ENCODE results near the gene CROT. TPM values are rescaled to one million over a fixed set of nuclear protein-coding genes. Genes with fewer than 3 reads are reported as not detected.

The CROT gene
- total RNA-seq, 3 donors from 2014 or later = 11.7 to 34.4 (median 28.8) TPM

DNA sequence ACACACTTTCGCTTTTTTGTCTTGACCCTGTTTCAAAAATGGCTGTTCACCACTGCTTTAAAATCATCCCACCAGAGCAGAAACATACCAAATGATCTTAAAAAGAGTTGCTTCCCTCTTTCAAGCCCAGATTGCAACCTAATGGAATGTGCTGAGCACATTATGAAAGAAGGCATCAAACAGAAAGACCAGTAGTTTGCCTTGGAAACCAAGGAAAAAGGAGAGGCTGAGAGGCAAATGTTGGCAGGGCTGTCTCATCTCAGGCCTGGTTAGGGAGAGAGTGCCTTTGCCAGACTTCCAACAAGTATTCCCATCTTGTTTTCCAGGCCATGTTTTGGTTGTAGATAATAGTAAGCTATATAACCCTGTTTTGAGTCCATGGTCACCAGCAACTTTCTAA is 65.7 kb downstream of the CROT start:
- no peak for TF ChIP-seq POLR2A (IDR thresholded peaks at IDR 0.05)
- TF ChIP-seq, protein P1, sequence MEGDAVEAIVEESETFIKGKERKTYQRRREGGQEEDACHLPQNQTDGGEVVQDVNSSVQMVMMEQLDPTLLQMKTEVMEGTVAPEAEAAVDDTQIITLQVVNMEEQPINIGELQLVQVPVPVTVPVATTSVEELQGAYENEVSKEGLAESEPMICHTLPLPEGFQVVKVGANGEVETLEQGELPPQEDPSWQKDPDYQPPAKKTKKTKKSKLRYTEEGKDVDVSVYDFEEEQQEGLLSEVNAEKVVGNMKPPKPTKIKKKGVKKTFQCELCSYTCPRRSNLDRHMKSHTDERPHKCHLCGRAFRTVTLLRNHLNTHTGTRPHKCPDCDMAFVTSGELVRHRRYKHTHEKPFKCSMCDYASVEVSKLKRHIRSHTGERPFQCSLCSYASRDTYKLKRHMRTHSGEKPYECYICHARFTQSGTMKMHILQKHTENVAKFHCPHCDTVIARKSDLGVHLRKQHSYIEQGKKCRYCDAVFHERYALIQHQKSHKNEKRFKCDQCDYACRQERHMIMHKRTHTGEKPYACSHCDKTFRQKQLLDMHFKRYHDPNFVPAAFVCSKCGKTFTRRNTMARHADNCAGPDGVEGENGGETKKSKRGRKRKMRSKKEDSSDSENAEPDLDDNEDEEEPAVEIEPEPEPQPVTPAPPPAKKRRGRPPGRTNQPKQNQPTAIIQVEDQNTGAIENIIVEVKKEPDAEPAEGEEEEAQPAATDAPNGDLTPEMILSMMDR (IDR thresholded peaks at IDR 0.05) = no peak
- TF ChIP-seq POLR2AphosphoS5 (IDR thresholded peaks at IDR 0.05) = no peak
- intact Hi-C loops (cut with DNase I; ENCODE audit: low total_unique reads) = no loop called here
- no peaks in the 10 kb centered on the region for H3K27me3 ChIP-seq
- H3K36me3 ChIP-seq = no peaks in the 10 kb centered on the region
- H3K27ac ChIP-seq = no peak overlapping the region
- H3K9me3 ChIP-seq = no peaks in the 10 kb centered on the region
- no peak for DNase-seq (ENCODE audit: low spot score in 2 of 2)
- H3K4me1 ChIP-seq = no peaks in the 10 kb centered on the region
- H3K4me3 ChIP-seq = no peak overlapping the region

GRCh38 chr7:87413029-87413428 is 67.6 kb downstream of the CROT start:
- DNase-seq (ENCODE audit: low spot score in 2 of 2) = no peak
- TF ChIP-seq POLR2AphosphoS5 (IDR thresholded peaks at IDR 0.05) (no peak), POLR2A (IDR thresholded peaks at IDR 0.05) (no peak)
- TF ChIP-seq, protein P1 (IDR thresholded peaks at IDR 0.05) = no peak
- H3K36me3 ChIP-seq = no peaks in the 10 kb centered on the region
- H3K27ac ChIP-seq = no peak overlapping the region
- no peaks in the 10 kb centered on the region for H3K27me3 ChIP-seq
- no peaks in the 10 kb centered on the region for H3K4me1 ChIP-seq
- intact Hi-C loops (cut with DNase I; ENCODE audit: low total_unique reads) = no loop called here
- no peak overlapping the region for H3K4me3 ChIP-seq
- H3K9me3 ChIP-seq = no peaks in the 10 kb centered on the region

- no peaks in the 10 kb centered on the region for H3K9me3 ChIP-seq
- no peaks in the 10 kb centered on the region for H3K27me3 ChIP-seq
- intact Hi-C loops (cut with DNase I; ENCODE audit: low total_unique reads) = no loop called here
- TF ChIP-seq POLR2A (IDR thresholded peaks at IDR 0.05) (no peak), POLR2AphosphoS5 (IDR thresholded peaks at IDR 0.05) (no peak)
- TF ChIP-seq, protein P1 (IDR thresholded peaks at IDR 0.05) = no peak
- H3K36me3 ChIP-seq = no peaks in the 10 kb centered on the region
- peak overlapping the region in 1 of 2 donors; percentile 34 for H3K27ac ChIP-seq
- no peak overlapping the region for H3K4me3 ChIP-seq
- no peaks in the 10 kb centered on the region for H3K4me1 ChIP-seq
- DNase-seq (ENCODE audit: low spot score in 2 of 2) = no peak
Measured at GRCh38 chr7:87413951-87414793, 68.7 kb downstream of the CROT start.

DNA sequence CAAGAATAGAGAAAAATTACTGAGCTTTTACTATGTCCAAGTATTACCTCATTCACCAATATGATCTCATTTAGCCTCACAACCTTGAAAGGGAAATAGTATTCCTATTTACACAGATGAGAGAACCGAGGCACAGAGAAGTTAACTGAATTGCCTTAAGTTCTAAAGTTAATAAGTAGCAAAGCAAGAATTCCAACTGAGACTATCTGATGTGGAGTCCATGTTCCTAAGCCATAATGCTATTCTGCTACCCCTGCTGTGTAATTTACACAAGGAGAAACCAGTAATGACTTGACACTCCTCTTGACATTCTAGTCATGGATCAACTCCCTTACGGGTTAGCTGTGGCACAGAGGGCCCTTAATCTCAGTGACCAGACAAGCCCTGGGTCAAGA is 69.3 kb downstream of the CROT start:
- TF ChIP-seq POLR2A (IDR thresholded peaks at IDR 0.05) (no peak), POLR2AphosphoS5 (IDR thresholded peaks at IDR 0.05) (no peak)
- TF ChIP-seq, protein P1 (IDR thresholded peaks at IDR 0.05) = no peak
- intact Hi-C loops (cut with DNase I; ENCODE audit: low total_unique reads) = loop anchor here (5.0 kb wide), 1 partner anchor 102 kb away; no protein-coding TSS in a partner anchor
- no peak for DNase-seq (ENCODE audit: low spot score in 2 of 2)
- Histone ChIP-seq H3K4me1 (no peaks in the 10 kb centered on the region), H3K27me3 (no peaks in the 10 kb centered on the region), H3K4me3 (no peak overlapping the region), H3K27ac (peak overlapping the region in 1 of 2 donors; percentile 7), H3K9me3 (no peaks in the 10 kb centered on the region), H3K36me3 (no peaks in the 10 kb centered on the region)

All from breast epithelium (tissue), 4 donors.